ENCODE measurements around the gene PHTF2.
"Not testable (repeated sequence)": the region's sequence is repeated elsewhere in the genome, so short reads cannot be mapped to it uniquely, and the experiment has no call there.

The PHTF2 gene

GRCh38 chr7:77830649-77831355, 32.2 kb downstream of the PHTF2 start:
- no peak for DNase-seq (ENCODE audit: low read depth in 2 of 2)

- DNase-seq (ENCODE audit: low read depth in 2 of 2): peak in 1 of 2 donors; percentile 8
Observed at GRCh38 chr7:77831481-77831880, 32.9 kb downstream of the PHTF2 start.

GRCh38 chr7:77831953-77832352, 33.4 kb downstream of the PHTF2 start:
- no peak for DNase-seq (ENCODE audit: low read depth in 2 of 2)

- no peak for DNase-seq (ENCODE audit: low read depth in 2 of 2)
Observed at GRCh38 chr7:77833136-77833535, 34.6 kb downstream of the PHTF2 start.

- DNase-seq (ENCODE audit: low read depth in 2 of 2): not testable (repeated sequence)
Observed at GRCh38 chr7:77836425-77836824, 37.9 kb downstream of the PHTF2 start.

- DNase-seq (ENCODE audit: low read depth in 2 of 2): no peak
Observed at GRCh38 chr7:77837275-77837674, 38.7 kb downstream of the PHTF2 start.

GRCh38 chr7:77837966-77838365, 39.4 kb downstream of the PHTF2 start:
- no peak for DNase-seq (ENCODE audit: low read depth in 2 of 2)

- DNase-seq (ENCODE audit: low read depth in 2 of 2): no peak
Observed at GRCh38 chr7:77838929-77839491, 40.4 kb downstream of the PHTF2 start.

- no peak for DNase-seq (ENCODE audit: low read depth in 2 of 2)
Observed at GRCh38 chr7:77839919-77840318, 41.3 kb downstream of the PHTF2 start.

- no peak for DNase-seq (ENCODE audit: low read depth in 2 of 2)
Observed at GRCh38 chr7:77843194-77843593, 44.6 kb downstream of the PHTF2 start.

- DNase-seq (ENCODE audit: low read depth in 2 of 2): no peak
Observed at GRCh38 chr7:77846317-77847092, 47.9 kb downstream of the PHTF2 start.

- no peak for DNase-seq (ENCODE audit: low read depth in 2 of 2)
Observed at GRCh38 chr7:77855371-77856083, 57.0 kb downstream of the PHTF2 start.

- DNase-seq (ENCODE audit: low read depth in 2 of 2): no peak
Observed at GRCh38 chr7:77858278-77858677, 59.7 kb downstream of the PHTF2 start.

GRCh38 chr7:77859343-77859742, 60.8 kb downstream of the PHTF2 start:
- DNase-seq (ENCODE audit: low read depth in 2 of 2): no peak

GRCh38 chr7:77862691-77863090, 64.1 kb downstream of the PHTF2 start:
- DNase-seq (ENCODE audit: low read depth in 2 of 2): no peak

GRCh38 chr7:77863860-77864259, 65.3 kb downstream of the PHTF2 start:
- DNase-seq (ENCODE audit: low read depth in 2 of 2): no peak

- DNase-seq (ENCODE audit: low read depth in 2 of 2): no peak
Observed at GRCh38 chr7:77866370-77866769, 67.8 kb downstream of the PHTF2 start.

GRCh38 chr7:77866786-77867536, 68.4 kb downstream of the PHTF2 start:
- DNase-seq (ENCODE audit: low read depth in 2 of 2): no peak

- DNase-seq (ENCODE audit: low read depth in 2 of 2): no peak
Observed at GRCh38 chr7:77867537-77867865, 68.9 kb downstream of the PHTF2 start.

- not testable (repeated sequence) for DNase-seq (ENCODE audit: low read depth in 2 of 2)
Observed at GRCh38 chr7:77872256-77872655, 73.7 kb downstream of the PHTF2 start.

- DNase-seq (ENCODE audit: low read depth in 2 of 2): not testable (repeated sequence)
Observed at GRCh38 chr7:77873416-77874327, 75.1 kb downstream of the PHTF2 start.

Measured in stimulated activated CD8-positive, alpha-beta memory T cell treated with anti-CD3 and anti-CD28 coated beads, Interleukin-15, amount 100 ng/mL, for 48 hours (primary cell).